GM13977 (cell line): Measurements from ENCODE around the gene WDR87.

Source experiments
- DNase-seq: peaks from one replicate; pipeline ENCODE4 v3.0.0; 2012; ENCODE audit warnings: low spot score
- in situ Hi-C: fragments of 300-500 bp; cut with MboI; formaldehyde crosslinking; loops from one replicate; pipeline ENCODE4 v1.12.0; 2022; ENCODE audit warnings: low sequenced_read_pairs, low pct_unique_long_range_greater_than_20kb, mixed read lengths, inconsistent platforms; ENCODE audit not compliant: unreplicated experiment
- TF ChIP-seq, protein P1 (sequence below): IDR thresholded peaks from 2 replicates; pipeline ENCODE4 v1.5.1; 2012; ENCODE audit warnings: mild to moderate bottlenecking, control low read depth; ENCODE audit not compliant: insufficient read depth; ENCODE audit errors: extremely low read depth, missing control alignments

Gene WDR87

DNA sequence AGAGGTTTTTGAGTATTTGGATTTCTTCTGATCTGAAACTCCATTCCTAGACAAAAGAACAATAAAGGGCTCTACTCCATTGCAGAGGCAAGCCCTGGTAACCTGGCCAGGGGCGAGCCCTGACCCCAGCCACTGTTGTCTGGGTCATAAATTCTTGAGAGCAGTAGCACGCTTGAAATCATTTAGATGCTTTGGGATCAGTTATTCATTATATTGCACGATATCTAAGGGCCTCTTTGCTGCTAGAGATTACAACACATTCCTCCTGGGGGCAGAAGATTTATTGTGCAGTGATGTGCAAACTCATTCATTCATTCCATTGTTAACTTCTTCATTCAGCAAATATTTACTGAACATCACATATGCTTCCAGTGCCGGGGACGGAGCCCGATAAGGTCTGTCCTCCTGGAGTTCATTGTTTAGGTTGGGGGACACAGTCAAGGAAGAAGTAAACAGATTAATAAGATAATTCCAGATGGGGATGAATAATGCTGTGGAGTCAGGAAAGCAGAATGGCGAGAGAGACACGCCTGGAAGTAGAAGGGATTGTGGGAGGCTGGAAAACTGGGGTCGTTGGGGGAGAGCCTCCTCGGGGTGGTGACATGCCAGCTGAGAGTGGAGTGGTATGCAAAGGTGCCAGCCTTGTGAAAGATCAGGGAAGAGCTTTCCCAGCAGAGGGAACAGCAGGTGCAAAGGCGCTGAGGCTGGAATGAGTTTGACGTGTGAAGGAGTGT, 35.6 kb upstream of the WDR87 start:
- TF ChIP-seq, protein P1, sequence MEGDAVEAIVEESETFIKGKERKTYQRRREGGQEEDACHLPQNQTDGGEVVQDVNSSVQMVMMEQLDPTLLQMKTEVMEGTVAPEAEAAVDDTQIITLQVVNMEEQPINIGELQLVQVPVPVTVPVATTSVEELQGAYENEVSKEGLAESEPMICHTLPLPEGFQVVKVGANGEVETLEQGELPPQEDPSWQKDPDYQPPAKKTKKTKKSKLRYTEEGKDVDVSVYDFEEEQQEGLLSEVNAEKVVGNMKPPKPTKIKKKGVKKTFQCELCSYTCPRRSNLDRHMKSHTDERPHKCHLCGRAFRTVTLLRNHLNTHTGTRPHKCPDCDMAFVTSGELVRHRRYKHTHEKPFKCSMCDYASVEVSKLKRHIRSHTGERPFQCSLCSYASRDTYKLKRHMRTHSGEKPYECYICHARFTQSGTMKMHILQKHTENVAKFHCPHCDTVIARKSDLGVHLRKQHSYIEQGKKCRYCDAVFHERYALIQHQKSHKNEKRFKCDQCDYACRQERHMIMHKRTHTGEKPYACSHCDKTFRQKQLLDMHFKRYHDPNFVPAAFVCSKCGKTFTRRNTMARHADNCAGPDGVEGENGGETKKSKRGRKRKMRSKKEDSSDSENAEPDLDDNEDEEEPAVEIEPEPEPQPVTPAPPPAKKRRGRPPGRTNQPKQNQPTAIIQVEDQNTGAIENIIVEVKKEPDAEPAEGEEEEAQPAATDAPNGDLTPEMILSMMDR, result no peak
- no peak for DNase-seq

DNA sequence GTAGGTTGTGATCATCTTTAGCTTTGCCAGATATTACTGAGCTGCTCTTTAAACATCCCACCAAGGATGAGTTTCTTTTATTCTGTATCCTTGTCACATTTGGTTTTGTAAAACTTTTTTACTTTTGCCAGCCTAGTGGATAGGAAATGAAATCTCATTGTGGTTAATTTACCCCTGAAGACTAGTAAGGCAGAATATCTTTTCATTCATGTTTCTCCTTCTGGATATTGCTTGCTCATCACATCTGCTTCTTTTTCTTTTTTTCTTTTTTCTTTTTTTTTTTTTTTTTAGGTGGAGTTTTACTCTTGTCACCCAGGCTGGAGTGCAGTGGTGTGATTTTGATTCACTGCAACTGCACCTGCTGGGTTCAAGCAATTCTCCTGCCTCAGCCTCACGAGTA, 32.0 kb upstream of the WDR87 start:
- in situ Hi-C loops, result no loop called here
- DNase-seq, result no peak
- TF ChIP-seq, protein P1, result no peak

More for the DNA sequence above, 35.6 kb upstream of the WDR87 start:
- in situ Hi-C loops, result no loop called here

DNA sequence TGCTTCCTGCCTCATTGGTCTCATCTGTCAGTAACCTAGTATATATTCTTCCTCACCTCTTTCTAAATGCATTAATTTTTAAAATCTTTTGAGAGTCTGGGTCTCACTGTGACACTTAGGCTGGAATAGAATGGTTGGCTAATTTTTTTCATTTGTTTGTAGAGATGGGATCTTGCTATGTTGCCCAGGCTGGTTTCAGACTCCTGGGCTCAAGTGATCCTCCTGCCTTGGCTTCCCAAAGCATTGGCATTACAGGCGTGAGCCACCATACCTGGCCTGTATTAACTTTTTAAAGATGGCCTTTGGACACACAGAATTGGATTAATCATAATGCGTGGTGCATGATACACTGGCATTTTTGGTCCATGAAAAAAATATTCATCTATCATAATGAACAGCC, 30.5 kb upstream of the WDR87 start:
- no peak for DNase-seq
- TF ChIP-seq, protein P1, result no peak
- in situ Hi-C loops, result no loop called here

DNA sequence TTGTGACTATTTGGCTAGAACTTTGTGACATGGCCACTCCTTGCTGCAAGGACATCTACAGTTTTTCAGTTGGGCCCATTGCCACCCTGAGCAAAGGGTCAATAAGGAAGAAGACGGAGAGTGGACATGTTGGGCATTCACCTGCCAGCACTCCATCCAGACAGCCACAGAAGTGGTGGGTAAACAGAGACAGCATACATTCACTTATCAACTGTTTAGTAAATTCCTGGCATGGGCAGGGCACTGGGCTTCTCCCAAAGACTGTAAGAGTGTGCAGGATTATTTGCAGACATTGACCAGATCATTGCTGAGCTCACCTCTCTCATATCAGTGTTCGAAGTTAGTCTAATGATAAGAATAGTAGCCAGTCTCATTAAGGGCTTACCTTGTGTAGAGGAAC, 29.8 kb upstream of the WDR87 start:
- no peak for DNase-seq
- TF ChIP-seq, protein P1, result no peak
- in situ Hi-C loops, result no loop called here

DNA sequence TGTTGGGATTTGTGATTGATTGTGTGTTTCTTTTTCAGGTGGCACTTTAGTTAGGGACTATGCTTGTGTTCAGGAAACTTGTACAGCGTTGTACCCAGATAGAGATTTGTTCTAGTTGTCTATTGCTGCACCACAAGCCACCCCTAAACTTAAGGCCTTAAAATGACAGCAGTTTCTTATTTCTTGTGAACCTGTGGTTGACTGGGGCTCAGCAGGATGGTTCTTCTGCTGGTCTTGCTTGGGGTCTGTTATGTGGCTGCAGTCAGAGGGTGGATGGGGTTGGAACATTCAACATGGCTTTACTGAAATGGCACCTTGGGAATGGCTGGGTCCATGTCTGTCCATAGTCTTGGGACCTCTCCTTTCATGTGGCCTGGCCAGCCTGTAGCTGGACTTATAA, 28.9 kb upstream of the WDR87 start:
- TF ChIP-seq, protein P1, result no peak
- in situ Hi-C loops, result no loop called here
- DNase-seq, result no peak

DNA sequence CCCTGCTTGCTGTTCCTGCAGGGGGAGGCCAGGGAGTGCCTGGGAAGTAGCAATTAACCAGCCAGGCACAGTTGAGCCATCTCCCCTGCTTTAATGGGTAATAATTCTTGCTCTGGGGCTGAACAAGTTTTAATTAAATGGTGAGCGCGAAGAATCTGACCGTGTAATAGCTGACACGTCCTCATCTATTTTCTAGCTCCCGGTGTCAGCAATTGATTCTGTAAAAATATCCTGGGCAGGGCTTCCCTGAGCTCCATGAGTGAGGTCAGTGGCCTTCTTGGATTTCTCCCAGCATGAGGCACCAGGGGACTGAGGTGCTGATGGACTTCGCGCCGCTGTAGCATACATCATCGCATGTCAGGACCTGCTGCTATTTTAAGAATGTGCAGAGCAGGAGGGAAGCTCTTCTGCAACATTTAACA, 27.6 kb upstream of the WDR87 start:
- TF ChIP-seq, protein P1, result no peak
- in situ Hi-C loops, result no loop called here
- DNase-seq, result no peak
